Endometrial microvascular endothelial cells (primary cell): ENCODE results near the gene UNC13A. TPM values are rescaled to one million over a fixed set of nuclear protein-coding genes. Genes with fewer than 3 reads are reported as not detected.

Experiments used
- in situ Hi-C: cut with HindIII; loops from 2 replicates; pipeline ENCODE4 v1.10.0; 2017; ENCODE audit warnings: low sequenced_read_pairs, low pct_unique_long_range_greater_than_20kb; ENCODE audit errors: inconsistent ontology term
- total RNA-seq: library from RNA; depleted of rRNA; stranded (reverse); fragments of >200 nt; gene quantifications from one replicate; pipeline ENCODE4 v1.2.3, GENCODE V29; 2015; ENCODE audit errors: inconsistent ontology term

Gene UNC13A
- total RNA-seq: 0.09 TPM

GRCh38 chr19:17687857-17688784 lies at the start of gene UNC13A:
Gene UNC13A, minus strand, starts transcription at chr19:17688354. Its CDS starts 155 bp downstream, at chr19:17688199.
- in situ Hi-C loops: no loop called here

- in situ Hi-C loops: no loop called here
These were observed 49.6 kb upstream of the UNC13A start for GRCh38 chr19:17737690-17738153.

- in situ Hi-C loops: no loop called here
These were observed 47.3 kb upstream of the UNC13A start for GRCh38 chr19:17735410-17735809.

GRCh38 chr19:17734146-17734545 lies 46.0 kb upstream of the UNC13A start:
- in situ Hi-C loops: no loop called here

GRCh38 chr19:17733127-17733526 lies 45.0 kb upstream of the UNC13A start:
- in situ Hi-C loops: no loop called here

- in situ Hi-C loops: no loop called here
These were observed 39.7 kb upstream of the UNC13A start for GRCh38 chr19:17727843-17728242.

GRCh38 chr19:17726964-17727773 lies 39.0 kb upstream of the UNC13A start:
- in situ Hi-C loops: no loop called here

- in situ Hi-C loops: no loop called here
These were observed 38.1 kb upstream of the UNC13A start for GRCh38 chr19:17726136-17726741.

GRCh38 chr19:17725422-17726078 lies 37.4 kb upstream of the UNC13A start:
- in situ Hi-C loops: no loop called here

GRCh38 chr19:17724655-17725054 lies 36.5 kb upstream of the UNC13A start:
- in situ Hi-C loops: no loop called here

- in situ Hi-C loops: no loop called here
These were observed 34.6 kb upstream of the UNC13A start for GRCh38 chr19:17722655-17723240.

- in situ Hi-C loops: no loop called here
These were observed 33.7 kb upstream of the UNC13A start for GRCh38 chr19:17721821-17722220.

- in situ Hi-C loops: no loop called here
These were observed 33.0 kb upstream of the UNC13A start for GRCh38 chr19:17721111-17721628.

GRCh38 chr19:17720440-17720839 lies 32.3 kb upstream of the UNC13A start:
- in situ Hi-C loops: no loop called here

GRCh38 chr19:17719730-17720400 lies 31.7 kb upstream of the UNC13A start:
- in situ Hi-C loops: no loop called here

- in situ Hi-C loops: no loop called here
These were observed 31.0 kb upstream of the UNC13A start, which contains the start of gene MAP1S for GRCh38 chr19:17718947-17719711. Gene MAP1S, plus strand, starts transcription at chr19:17719480. Its CDS starts 23 bp downstream, at chr19:17719503.

- in situ Hi-C loops: no loop called here
These were observed 30.4 kb upstream of the UNC13A start for GRCh38 chr19:17718550-17718946.
